ENCODE measurements around the gene RIMS1. TPM values are rescaled to one million over a fixed set of nuclear protein-coding genes. Genes with fewer than 3 reads are reported as not detected.

The RIMS1 gene
- total RNA-seq, 1 donor from 2014 or later, result not detected

- ATAC-seq, result no peak
These were observed 198.7 kb downstream of the RIMS1 start for GRCh38 chr6:72084992-72085569.

GRCh38 chr6:72094506-72094905, 208.2 kb downstream of the RIMS1 start:
- ATAC-seq, result no peak
- DNase-seq (ENCODE audit: low spot score), result no peak

More at GRCh38 chr6:72084992-72085569, 198.7 kb downstream of the RIMS1 start:
- no peak for DNase-seq (ENCODE audit: low spot score)

DNA sequence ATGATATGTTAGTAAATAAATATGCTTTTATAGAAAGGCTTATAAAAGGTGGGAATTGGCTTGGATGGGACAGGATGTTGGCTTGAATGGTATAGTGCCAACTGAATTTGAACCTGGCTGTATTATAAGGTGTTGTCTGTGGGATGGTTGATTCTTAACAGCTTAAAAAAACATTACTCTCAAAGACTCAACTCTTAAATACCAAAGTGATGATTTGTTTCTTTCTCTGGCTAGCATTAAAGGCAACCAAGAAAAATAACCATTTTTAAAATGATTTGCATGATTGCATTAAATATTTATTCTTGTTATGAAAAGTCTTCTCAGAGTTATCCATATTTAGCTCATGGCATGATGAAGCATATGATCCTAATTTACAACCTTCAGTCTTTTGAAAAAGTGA, 216.2 kb downstream of the RIMS1 start:
- DNase-seq (ENCODE audit: low spot score), result no peak
- ATAC-seq, result no peak

DNA sequence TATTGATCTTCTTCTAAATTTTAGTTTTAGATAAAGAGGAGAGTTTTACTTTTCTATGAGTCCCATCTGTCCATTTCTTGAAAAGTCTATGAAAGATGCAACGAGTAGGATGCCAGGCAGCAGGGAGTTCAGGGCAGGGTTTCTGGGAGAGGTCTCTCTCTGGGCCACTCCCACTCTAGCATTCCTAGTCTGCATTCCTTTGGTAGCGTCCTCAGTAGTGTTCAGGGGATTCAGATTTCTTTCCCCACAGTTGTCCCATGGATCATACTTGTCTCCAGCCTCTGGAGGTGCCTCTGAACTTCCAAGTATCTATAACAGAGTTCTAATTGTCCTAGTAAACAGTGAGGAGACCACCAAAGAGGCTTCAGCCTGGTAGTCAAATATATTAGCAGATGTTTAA, 225.3 kb downstream of the RIMS1 start:
- no peak for DNase-seq (ENCODE audit: low spot score)
- no peak for ATAC-seq

DNA sequence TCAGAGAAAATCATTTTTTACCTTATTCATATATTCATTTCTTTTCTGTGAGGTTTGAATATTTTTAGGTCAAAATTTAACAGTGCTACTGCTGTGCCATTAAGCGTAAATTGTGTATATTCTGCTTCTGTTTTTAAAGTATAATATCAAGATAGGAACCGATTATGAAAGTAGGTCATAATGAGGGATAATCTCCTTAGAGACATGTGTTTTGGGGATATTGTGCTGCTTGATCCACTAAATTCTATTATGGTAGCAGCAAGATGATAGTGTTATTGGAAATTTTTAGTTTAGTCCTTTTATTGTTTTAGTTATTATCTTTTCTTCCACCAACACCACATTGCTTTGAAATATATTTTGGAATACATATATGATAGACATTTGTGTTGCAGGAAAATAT, 244.0 kb downstream of the RIMS1 start:
- no peak for ATAC-seq
- no peak for DNase-seq (ENCODE audit: low spot score)

GRCh38 chr6:72132427-72132826, 246.1 kb downstream of the RIMS1 start:
- DNase-seq (ENCODE audit: low spot score), result no peak
- no peak for ATAC-seq

- DNase-seq (ENCODE audit: low spot score) (no peak), ATAC-seq (no peak)
These were observed 246.5 kb downstream of the RIMS1 start for GRCh38 chr6:72132851-72133250.

DNA sequence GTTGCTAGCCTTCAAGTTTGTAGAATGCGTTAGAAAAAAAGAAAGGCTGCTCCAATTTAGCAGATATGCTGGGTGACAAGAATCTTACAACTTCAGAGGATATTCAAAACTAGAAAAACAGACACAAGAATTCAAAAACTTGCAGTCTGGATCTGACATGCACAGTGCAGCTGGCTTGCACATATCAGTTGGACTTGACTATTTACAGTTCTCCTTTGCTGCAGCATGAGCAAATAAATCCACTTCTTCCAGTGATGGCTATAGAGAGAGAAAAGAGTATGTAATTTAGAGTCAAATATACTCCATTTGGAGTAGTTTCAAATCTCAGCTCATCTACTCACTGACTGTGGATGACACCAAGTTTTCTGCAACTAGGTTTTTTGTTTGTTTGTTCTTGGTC, 247.0 kb downstream of the RIMS1 start:
- ATAC-seq (no peak), DNase-seq (ENCODE audit: low spot score) (no peak)

DNA sequence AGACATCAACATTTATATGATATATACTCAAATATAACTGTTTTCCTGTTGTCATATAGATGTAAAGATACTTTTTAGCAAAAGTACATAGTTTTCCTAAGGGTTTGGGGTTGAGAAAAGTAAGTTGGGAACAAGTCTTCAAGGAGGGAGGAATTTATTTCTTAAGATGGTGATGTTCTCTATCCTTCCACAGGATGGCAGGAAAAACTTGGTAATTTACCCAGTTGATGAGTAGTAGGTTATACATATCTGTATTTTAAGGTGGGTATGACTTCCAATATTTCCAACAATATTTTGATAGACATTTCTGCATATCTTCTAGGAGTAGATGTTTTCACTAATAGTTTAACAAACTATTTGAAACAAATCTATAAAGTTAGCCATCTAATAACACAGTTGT, 254.4 kb downstream of the RIMS1 start:
- no peak for ATAC-seq
- no peak for DNase-seq (ENCODE audit: low spot score)

- DNase-seq (ENCODE audit: low spot score), result no peak
- no peak for ATAC-seq
These were observed 263.4 kb downstream of the RIMS1 start for GRCh38 chr6:72149715-72150114.

DNA sequence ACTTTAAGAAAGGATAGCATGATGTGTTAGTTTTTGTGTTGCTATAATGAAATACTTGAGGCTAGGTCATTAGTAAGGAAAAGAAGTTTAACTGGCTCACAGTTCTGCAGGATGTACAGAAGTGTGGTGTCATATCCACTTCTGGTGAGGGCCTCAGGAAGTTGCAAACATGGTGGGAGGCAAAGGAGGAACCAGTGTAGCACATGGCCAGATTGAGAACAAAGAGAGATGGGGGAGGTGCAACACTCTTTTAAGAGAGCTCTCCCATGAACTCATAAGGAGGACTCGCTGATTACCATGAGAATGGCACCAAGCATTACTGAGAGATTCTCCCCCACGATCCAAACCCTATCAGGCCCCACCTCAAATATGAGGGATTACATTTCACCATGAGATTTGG, 265.4 kb downstream of the RIMS1 start:
- ATAC-seq (no peak), DNase-seq (ENCODE audit: low spot score) (no peak)

DNA sequence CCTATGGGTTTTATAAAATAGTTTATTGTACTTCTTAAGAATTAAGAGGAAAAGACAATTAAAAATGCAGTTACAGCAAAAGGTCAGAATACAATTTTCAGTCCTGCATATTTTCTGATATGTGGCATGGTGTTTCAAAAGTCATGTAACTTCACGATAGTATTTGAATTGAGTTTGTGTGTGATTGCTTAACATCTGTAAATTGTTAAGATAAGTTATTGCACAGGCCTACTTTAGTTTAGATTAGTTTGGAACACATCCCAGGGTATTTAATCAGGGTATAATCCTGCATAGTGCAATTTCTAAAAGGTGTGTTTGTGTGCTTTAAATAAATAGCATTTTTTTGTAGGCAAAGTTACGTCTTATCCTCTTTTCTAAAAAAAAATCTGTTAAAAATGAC, 289.6 kb downstream of the RIMS1 start:
- DNase-seq (ENCODE audit: low spot score), result no peak
- no peak for ATAC-seq

DNA sequence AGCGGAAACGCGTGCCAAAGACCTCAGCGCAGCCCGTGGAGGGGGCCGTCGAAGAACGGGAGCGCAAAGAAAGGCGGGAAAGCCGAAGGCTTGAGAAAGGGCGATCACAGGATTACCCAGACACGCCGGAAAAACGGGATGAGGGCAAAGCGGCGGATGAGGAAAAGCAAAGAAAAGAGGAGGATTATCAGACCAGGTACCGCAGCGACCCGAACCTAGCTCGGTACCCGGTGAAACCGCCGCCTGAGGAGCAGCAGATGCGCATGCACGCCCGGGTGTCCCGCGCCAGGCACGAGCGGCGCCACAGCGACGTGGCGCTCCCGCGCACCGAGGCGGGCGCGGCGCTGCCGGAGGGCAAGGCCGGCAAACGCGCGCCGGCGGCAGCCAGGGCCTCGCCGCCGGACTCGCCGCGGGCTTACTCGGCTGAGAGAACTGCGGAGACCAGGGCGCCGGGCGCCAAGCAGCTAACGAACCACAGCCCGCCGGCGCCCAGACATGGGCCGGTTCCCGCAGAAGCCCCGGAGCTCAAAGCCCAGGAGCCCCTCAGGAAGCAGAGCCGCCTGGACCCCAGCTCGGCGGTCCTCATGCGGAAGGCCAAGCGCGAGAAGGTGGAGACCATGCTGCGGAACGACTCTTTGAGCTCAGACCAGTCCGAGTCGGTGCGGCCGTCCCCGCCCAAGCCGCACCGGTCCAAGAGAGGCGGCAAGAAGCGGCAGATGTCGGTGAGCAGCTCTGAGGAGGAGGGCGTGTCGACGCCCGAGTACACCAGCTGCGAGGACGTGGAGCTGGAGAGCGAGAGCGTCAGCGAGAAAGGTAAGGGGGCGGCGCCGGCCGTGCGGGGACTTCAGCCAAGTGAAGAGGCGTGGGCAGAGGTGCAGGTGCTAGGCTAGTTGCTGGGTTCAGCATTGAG, 296.2 kb downstream of the RIMS1 start:
- DNase-seq (ENCODE audit: low spot score) (peak; percentile 50), ATAC-seq (peak; percentile 91)

DNA sequence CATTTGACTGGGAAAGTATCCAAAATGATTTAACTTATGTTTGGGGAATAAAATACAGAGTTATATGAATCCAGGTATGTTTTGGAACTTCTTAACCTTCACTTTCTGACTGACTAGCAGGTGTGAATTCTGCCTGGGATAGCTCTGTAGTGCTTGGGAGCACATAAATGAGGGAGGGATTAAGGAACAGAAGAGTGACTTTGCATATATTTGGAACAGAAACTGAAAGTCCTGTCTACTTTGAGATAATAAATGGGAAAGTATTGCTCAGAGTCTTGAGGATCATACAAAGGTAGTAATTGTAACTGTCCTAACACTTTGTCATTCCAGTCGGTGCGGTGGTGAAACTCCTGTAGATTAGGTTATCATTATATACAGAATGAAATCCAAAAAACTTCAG, 317.6 kb downstream of the RIMS1 start:
- ATAC-seq (no peak), DNase-seq (ENCODE audit: low spot score) (no peak)

DNA sequence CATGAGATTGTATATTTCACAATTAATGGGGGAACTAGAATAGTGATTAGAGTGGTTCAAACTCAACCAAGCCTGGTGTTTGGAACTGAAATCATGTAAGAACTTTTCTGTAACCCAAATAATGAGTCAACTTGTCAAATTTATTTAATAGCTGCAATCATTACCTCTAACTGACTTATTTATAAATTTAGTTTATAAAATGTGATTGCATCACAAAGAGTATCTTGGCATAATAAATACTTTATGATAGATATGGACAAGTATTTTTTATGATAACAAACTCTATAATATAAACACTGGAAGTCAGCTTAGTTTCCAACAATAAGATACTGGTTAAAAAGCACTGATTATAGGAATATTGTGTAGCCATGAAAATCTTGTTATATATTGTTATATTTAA, 319.1 kb downstream of the RIMS1 start:
- DNase-seq (ENCODE audit: low spot score) (no peak), ATAC-seq (no peak)

DNA sequence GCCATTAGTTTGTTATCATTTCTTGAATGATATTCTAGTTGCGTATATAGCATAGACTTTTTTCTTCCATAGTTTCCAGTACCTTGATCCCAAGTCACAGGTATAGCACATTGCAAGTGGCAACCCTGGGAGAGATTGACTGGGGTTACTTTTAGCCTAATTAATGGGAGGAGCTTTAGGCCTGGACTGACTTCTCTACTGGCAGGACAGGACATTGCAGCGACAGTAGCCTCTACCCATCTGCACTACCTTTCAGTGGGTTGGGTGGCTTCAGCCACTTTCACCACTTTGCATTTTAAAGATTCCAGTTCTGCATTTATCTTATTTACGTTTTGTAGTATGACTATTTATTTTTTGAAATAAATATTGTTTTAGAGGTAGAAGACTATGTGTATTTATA, 320.3 kb downstream of the RIMS1 start:
- no peak for DNase-seq (ENCODE audit: low spot score)
- no peak for ATAC-seq

DNA sequence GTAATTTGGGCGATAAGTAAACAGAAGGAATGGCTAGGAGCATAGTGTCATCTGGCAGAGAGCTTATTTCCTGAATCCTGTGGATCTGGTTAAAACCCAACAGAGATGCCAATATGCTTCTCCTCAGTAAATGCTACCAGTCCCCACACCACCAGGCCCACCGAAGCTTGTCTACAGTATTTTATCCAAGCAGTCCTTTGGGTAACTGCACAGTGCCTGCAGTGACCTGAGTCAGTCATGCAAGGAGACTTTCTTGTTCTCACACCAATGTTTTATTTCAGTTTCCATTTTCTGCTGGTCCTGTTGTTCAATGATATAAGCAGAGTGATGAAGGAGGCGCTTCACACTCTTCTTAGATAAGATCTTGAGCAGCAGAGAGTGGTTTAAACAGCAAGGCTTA, 326.3 kb downstream of the RIMS1 start:
- ATAC-seq (no peak), DNase-seq (ENCODE audit: low spot score) (no peak)

- no peak for DNase-seq (ENCODE audit: low spot score)
- ATAC-seq, result no peak
These were observed 327.3 kb downstream of the RIMS1 start for GRCh38 chr6:72213654-72214053.

GRCh38 chr6:72216222-72217068, 330.1 kb downstream of the RIMS1 start:
- ATAC-seq, result peak; percentile 100
- peak; percentile 64 for DNase-seq (ENCODE audit: low spot score)

- no peak for ATAC-seq
- no peak for DNase-seq (ENCODE audit: low spot score)
These were observed 331.3 kb downstream of the RIMS1 start for GRCh38 chr6:72217626-72218025.

GRCh38 chr6:72218125-72218524, 331.8 kb downstream of the RIMS1 start:
- ATAC-seq, result peak; percentile 74
- peak; percentile 44 for DNase-seq (ENCODE audit: low spot score)

DNA sequence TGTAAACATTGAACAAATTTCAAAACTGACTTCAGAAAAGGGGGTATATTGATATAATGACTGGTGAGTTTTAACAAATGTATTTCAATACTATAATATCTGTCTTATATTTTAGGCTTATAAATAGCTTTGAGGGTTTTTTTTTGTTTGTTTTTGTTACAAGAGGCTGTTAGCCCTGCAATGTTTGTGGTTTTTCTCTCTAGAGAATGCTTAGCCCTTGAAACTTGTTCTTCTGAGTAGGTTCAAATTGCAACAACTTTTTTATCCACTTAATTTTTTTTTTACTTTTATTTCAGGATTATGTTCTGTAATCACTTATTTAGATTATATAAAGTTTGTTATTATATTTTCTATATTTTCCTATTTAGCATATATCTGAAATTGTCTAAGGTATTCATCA, 333.2 kb downstream of the RIMS1 start:
- no peak for ATAC-seq

More for the DNA sequence above, 333.2 kb downstream of the RIMS1 start:
- DNase-seq (ENCODE audit: low spot score), result no peak
